LNCaP clone FGC (cell line): ENCODE measurements around the gene SEM1.
"Not testable (repeated sequence)": the region's sequence is repeated elsewhere in the genome, so short reads cannot be mapped to it uniquely, and the experiment has no call there.

Experiments
- DNase-seq: peaks from one replicate; pipeline ENCODE4 v3.0.0-alpha.2; 2011; ENCODE audit warnings: low read depth
- H3K4me3 ChIP-seq: 2 replicates; pipeline ENCODE4 v1.5.1; 2011; ENCODE audit warnings: mild to moderate bottlenecking, low read depth, low read length, control low read depth
- TF ChIP-seq, protein P1 (sequence below): IDR thresholded peaks from 2 replicates; pipeline ENCODE4 v1.5.1; 2012; ENCODE audit warnings: mild to moderate bottlenecking; ENCODE audit not compliant: control insufficient read depth, insufficient read depth; ENCODE audit errors: extremely low read depth

SEM1 gene

DNA sequence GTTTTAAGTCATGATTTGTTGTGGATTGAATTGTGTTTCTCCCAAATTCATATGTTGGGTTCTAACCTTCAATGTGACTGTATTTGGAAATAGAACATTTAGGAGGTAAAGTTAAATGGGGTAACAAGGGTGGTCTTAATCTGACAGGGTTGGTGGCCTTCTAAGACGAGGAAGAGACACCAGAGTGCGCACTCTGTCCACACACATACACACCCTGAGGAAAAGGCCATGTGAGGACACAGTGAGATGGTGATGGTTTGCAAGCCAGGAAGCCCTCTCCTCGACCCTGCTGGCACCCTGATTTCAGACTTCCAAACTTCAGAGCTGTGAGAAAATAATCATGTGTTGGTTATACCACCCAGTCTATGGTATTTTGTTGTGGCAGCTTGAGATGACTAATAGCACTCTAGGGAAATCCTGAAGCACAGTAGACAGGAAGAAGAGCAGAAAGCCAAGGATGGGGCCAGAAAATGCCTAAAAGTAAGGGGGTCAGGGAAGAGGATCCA is 28.0 kb upstream of the SEM1 start:
- no peak overlapping the region for H3K4me3 ChIP-seq
- TF ChIP-seq, protein P1, sequence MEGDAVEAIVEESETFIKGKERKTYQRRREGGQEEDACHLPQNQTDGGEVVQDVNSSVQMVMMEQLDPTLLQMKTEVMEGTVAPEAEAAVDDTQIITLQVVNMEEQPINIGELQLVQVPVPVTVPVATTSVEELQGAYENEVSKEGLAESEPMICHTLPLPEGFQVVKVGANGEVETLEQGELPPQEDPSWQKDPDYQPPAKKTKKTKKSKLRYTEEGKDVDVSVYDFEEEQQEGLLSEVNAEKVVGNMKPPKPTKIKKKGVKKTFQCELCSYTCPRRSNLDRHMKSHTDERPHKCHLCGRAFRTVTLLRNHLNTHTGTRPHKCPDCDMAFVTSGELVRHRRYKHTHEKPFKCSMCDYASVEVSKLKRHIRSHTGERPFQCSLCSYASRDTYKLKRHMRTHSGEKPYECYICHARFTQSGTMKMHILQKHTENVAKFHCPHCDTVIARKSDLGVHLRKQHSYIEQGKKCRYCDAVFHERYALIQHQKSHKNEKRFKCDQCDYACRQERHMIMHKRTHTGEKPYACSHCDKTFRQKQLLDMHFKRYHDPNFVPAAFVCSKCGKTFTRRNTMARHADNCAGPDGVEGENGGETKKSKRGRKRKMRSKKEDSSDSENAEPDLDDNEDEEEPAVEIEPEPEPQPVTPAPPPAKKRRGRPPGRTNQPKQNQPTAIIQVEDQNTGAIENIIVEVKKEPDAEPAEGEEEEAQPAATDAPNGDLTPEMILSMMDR: no peak
- DNase-seq: no peak

DNA sequence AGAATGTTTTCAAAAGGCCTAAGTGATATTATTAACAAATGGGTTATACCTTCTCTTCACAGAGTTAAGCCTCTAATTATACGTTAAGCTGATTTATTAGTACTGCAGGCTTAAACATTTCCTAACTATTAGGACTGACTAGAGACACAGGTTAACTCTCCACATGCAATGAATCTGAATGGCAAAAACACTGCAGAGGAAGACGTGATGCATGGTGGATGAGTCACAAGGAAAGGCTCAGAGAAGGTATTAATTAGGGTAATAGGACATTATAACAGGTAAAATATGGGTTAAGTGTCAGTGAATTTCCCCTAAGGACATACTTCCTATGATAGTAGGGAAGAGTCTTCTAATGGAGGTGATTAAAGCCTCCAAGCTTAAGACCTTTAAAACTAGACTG is 24.7 kb upstream of the SEM1 start:
- no peak for DNase-seq
- TF ChIP-seq, protein P1: no peak
- no peak overlapping the region for H3K4me3 ChIP-seq

DNA sequence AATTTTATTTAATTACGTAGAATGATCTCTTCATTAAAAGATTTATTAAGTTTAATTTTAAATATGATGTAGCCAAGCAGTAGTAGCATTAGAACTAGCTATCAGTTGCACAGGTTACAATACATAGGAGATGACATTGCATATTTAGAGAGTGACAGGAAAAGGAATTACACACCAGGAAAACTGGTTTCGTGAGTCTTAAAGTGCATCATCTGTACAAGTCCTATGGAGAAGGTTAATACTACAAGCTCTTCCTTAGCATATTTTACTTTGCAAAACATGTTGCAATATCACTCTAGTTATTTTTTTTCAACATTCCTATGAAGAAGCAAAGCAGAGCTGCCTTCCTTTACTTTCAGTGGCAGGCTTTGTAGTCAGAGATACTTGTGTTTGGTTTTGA is 20.2 kb upstream of the SEM1 start:
- peak; percentile 14 for DNase-seq
- TF ChIP-seq, protein P1: no peak
- no peak overlapping the region for H3K4me3 ChIP-seq

- H3K4me3 ChIP-seq: no peak overlapping the region
- DNase-seq: no peak
- TF ChIP-seq, protein P1: no peak
Observed at GRCh38 chr7:96728139-96728538, 18.5 kb upstream of the SEM1 start.

- TF ChIP-seq, protein P1: no peak
Observed at GRCh38 chr7:96727534-96728088, 18.0 kb upstream of the SEM1 start.

DNA sequence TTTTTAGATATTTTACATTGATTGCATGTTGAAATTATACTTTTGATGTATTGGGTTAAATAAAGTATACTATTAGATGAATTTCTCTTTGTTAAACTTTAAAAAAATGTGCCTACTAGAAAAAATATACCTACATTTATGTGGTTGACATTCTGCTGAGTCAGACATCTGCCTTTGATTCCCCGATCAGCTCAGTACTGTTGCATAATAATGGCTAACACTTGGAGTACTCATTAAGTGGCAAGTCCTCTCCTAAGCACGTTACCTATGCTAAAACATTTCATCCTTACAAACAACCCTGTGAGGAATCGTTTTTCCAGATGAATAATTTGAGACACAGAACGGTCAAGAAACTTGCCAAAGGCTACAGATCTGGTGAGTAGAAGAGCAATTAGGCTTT is 14.0 kb upstream of the SEM1 start:
- no peak overlapping the region for H3K4me3 ChIP-seq
- TF ChIP-seq, protein P1: no peak
- DNase-seq: no peak

More at GRCh38 chr7:96727534-96728088, 18.0 kb upstream of the SEM1 start:
- no peak overlapping the region for H3K4me3 ChIP-seq
- DNase-seq: no peak

DNA sequence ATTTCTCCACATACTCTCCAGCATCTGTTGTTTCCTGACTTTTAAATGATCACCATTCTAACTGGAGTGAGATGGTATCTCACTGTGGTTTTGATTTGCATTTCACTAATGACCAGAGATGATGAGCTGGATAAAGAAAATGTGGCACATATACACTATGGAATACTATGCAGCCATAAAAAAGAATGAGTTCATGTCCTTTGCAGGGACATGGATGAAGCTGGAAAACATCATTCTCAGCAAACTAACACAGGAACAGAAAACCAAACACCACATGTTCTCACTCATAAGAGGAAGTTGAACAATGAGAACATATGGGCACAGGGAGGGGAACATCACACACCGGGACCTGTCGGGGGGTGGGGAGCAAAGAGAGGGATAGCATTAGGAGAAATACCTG is 13.3 kb upstream of the SEM1 start:
- not testable (repeated sequence) for H3K4me3 ChIP-seq, DNase-seq

GRCh38 chr7:96720843-96721242 is 11.2 kb upstream of the SEM1 start:
- no peak overlapping the region for H3K4me3 ChIP-seq
- DNase-seq: no peak
- TF ChIP-seq, protein P1: no peak
